Pancreas (tissue), 10 donors: Measurements from ENCODE around the gene MAN2A1. TPM values are rescaled to one million over a fixed set of nuclear protein-coding genes. Genes with fewer than 3 reads are reported as not detected.
A peak's percentile ranks its signal among the peaks of the same experiment; 100 is the strongest.

Source experiments
- ATAC-seq, 4 donors: fragments of 200-7000 bp; cut with Tn5 transposase; one replicate each; pipeline versions ENCODE4 v1.8.0 to v1.9.1; 2020; ENCODE audit warnings: mild to moderate bottlenecking in 4 of 4, moderate library complexity in 4 of 4
- DNase-seq, 6 donors: peaks; one replicate each; pipeline ENCODE4 v3.0.0-alpha.2; 2020
- FAIRE-seq: peaks from 2 replicates; lab custom pipeline; 2012; peaks lifted over from hg19 to GRCh38; lab: Jason Lieb, UNC
- H3K27ac ChIP-seq, 4 donors: fragments of 200-600 bp; sonication (generic); 1 replicate in 3 of 4; 2 replicates in 1 of 4; pipeline versions ENCODE4 v1.5.0 to v1.8.0; 2020
- H3K27me3 ChIP-seq, 4 donors: fragments of 200-600 bp; one replicate each; pipeline ENCODE4 v1.8.0; 2021
- H3K36me3 ChIP-seq, 3 donors: fragments of 200-600 bp; sonication (generic) in 1 of 3; one replicate each; pipeline versions ENCODE4 v1.5.0 to v1.8.0; 2020 to 2021
- H3K4me1 ChIP-seq, 3 donors: fragments of 200-600 bp; one replicate each; pipeline ENCODE4 v1.8.0; 2021
- H3K4me3 ChIP-seq, 4 donors: fragments of 200-600 bp; sonication (generic) in 2 of 4; one replicate each; pipeline versions ENCODE4 v1.5.0 to v1.8.0; 2020 to 2021
- H3K9me3 ChIP-seq, 4 donors: fragments of 200-600 bp; one replicate each; pipeline ENCODE4 v1.8.0; 2021
- CTCF ChIP-seq, 4 donors: fragments of 200-600 bp; sonication (generic) in 3 of 4; IDR thresholded peaks; one replicate each; pipeline versions ENCODE4 v1.5.0 to v1.8.0; 2021; ENCODE audit warnings: antibody characterized with exemption in 4 of 4
- WGBS, 2 donors: extraction: QIAGEN DNeasy Blood & Tissue Kit; methylation state at CpG; one replicate each; pipeline ENCODE4 v1.1.7; 2013; 5-methylcytosine and 5-hydroxymethylcytosine counted together
- intact Hi-C, 3 donors: fragments of 100-400 bp; cut with DNase I; formaldehyde crosslinking; loops; one replicate each; pipeline versions ENCODE4 v1.11.1 to v1.14.2; 2022
- polyA plus RNA-seq, 2 donors: library from polyadenylated mRNA; stranded (reverse); fragments of 200-250 nt; gene quantifications; one replicate each; pipeline ENCODE4 v1.2.3, GENCODE V29; 2013
- total RNA-seq, 6 donors: library from RNA; stranded (reverse); fragmentation: NEBNext Ultra II Directional in 4 of 6; extraction: Animal tissue kit (Norgen Biotek cat#: 25700) in 4 of 6; gene quantifications; one replicate each; pipeline versions ENCODE4 v1.2.1 to v1.2.4, GENCODE V29; 2021 to 2023
- donor health status: healthy with polysubstance abuse.
- donor health status: DM: no; HTN: no; CAD: no; lungs with moderate emphysema.
- donor health status: DM: no; HTN: no; CAD: no.
- donor health status: control.
- donor health status: control.
- donor health status: Bipolar disorder and iron deficiency.
- donor health status: DM: yes; HTN: yes; CAD: no.
- donor health status: DM: no; HTN: no; CAD: no.
- donor health status: DM: no; HTN: no; CAD: no.
- donor health status: DM: yes; HTN: yes; CAD: no.

Gene MAN2A1
- total and polyA plus RNA-seq, 8 donors: 8.5 to 49.4 (median 36.6) TPM

DNA sequence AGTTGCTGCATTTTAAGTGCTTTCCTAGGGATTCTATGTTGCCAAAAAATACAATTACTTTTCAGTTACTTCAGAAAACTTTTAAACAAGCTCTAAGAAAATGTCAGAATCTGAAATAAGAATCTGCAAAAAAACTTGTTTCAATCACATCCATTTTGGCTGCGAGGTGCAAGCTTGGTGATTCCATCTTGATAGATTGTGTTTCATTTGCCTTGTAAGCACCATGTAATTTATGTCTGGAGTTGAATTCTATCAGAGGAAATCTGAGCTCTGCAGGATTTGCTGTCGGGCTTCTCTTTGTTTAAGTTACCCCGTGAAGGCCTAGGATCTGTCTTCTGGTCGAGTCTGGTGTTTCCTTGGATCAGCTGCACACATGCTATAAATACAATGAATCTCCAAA is 40.4 kb upstream of the MAN2A1 start:
- Histone ChIP-seq H3K9me3 (no peaks in the 10 kb centered on the region), H3K4me3 (no peak overlapping the region), H3K27ac (no peak overlapping the region), H3K36me3 (no peaks in the 10 kb centered on the region), H3K4me1 (peaks cover 13 to 32% (median 28%) of the 10 kb centered on the region in 3 donors), H3K27me3 (no peaks in the 10 kb centered on the region)
- 62 to 63% methylated on average over 4 of the region's 4 CpGs for WGBS, 2 donors
- no peak for TF ChIP-seq CTCF (IDR thresholded peaks at IDR 0.05)
- intact Hi-C loops: no loop called here
- ATAC-seq (no peak), DNase-seq (no peak), FAIRE-seq (no peak)

GRCh38 chr5:109650493-109650892 is 39.2 kb upstream of the MAN2A1 start:
- FAIRE-seq (no peak), DNase-seq (no peak), ATAC-seq (no peak)
- Histone ChIP-seq H3K36me3 (no peaks in the 10 kb centered on the region), H3K9me3 (no peaks in the 10 kb centered on the region), H3K27ac (no peak overlapping the region), H3K4me1 (peaks cover 13 to 36% (median 33%) of the 10 kb centered on the region in 3 donors), H3K27me3 (no peaks in the 10 kb centered on the region), H3K4me3 (no peak overlapping the region)
- intact Hi-C loops: no loop called here
- 27 to 42% methylated on average over 4 of the region's 4 CpGs for WGBS, 2 donors
- no peak for TF ChIP-seq CTCF (IDR thresholded peaks at IDR 0.05)

GRCh38 chr5:109652096-109652495 is 37.6 kb upstream of the MAN2A1 start:
- Histone ChIP-seq H3K27ac (peak overlapping the region; percentile 52 to 75 (median 70)), H3K4me1 (peaks cover 13 to 36% (median 36%) of the 10 kb centered on the region in 3 donors), H3K4me3 (no peak overlapping the region), H3K9me3 (no peaks in the 10 kb centered on the region), H3K27me3 (no peaks in the 10 kb centered on the region), H3K36me3 (no peaks in the 10 kb centered on the region)
- WGBS, 2 donors: 15 to 17% methylated on average over 1 of the region's 1 CpG
- FAIRE-seq (no peak), DNase-seq (no peak), ATAC-seq (peak; percentile 81 to 87 (median 84))
- no peak for TF ChIP-seq CTCF (IDR thresholded peaks at IDR 0.05)
- intact Hi-C loops: no loop called here

DNA sequence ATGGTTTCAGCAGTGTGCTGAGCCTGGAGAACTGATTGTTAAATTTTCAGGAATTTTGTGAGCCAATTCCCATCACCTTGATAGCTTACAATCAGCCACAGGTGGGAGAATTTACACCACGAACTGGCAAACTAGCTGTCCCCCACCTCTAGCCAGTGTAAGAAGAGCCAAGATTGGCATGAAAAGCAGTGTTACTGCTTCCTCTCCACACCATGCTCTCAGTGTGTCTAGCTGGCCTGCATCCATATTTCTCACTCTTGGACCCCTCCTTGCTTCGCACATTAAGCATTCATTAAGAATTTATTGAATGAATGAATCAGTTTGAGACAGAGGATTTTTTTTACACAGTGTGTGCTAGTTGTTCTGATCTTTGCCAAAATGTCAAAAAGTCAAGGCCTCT is 36.7 kb upstream of the MAN2A1 start:
- Histone ChIP-seq H3K9me3 (no peaks in the 10 kb centered on the region), H3K36me3 (no peaks in the 10 kb centered on the region), H3K4me3 (no peak overlapping the region), H3K4me1 (peaks cover 13 to 38% (median 36%) of the 10 kb centered on the region in 3 donors), H3K27me3 (no peaks in the 10 kb centered on the region), H3K27ac (peak overlapping the region; percentile 52 to 75 (median 70))
- FAIRE-seq (no peak), ATAC-seq (peak; percentile 65 to 80 (median 73)), DNase-seq (peak in 3 of 6 donors; percentile 26 to 45 (median 30))
- TF ChIP-seq CTCF (IDR thresholded peaks at IDR 0.05): no peak
- intact Hi-C loops: no loop called here
- 19 to 32% methylated on average over 2 of the region's 2 CpGs for WGBS, 2 donors

GRCh38 chr5:109653561-109654239 is 36.0 kb upstream of the MAN2A1 start:
- H3K9me3 ChIP-seq: no peaks in the 10 kb centered on the region
- ATAC-seq: peak in 2 of 4 donors; percentile 25 to 31
- no peak for DNase-seq
- peaks cover 13 to 38% (median 36%) of the 10 kb centered on the region in 3 donors for H3K4me1 ChIP-seq
- no peak for TF ChIP-seq CTCF (IDR thresholded peaks at IDR 0.05)
- FAIRE-seq: no peak
- no peak overlapping the region for H3K4me3 ChIP-seq
- peak overlapping the region in 3 of 4 donors; percentile 65 to 75 (median 75) for H3K27ac ChIP-seq
- no peaks in the 10 kb centered on the region for H3K27me3 ChIP-seq
- H3K36me3 ChIP-seq: no peaks in the 10 kb centered on the region
- intact Hi-C loops: no loop called here
- 45% methylated on average over 3 of the region's 3 CpGs for WGBS, 2 donors
